Measurements from ENCODE around the gene STAU1. TPM values are rescaled to one million over a fixed set of nuclear protein-coding genes. Genes with fewer than 3 reads are reported as not detected.

Gene STAU1
- total and polyA plus RNA-seq, 2 of the 13 experiments (the other 11 are each of a cell fraction or from before 2014, with no cell fraction given): 119 to 133 TPM

- TF ChIP-seq HMG20B (CRISPR knock-in tag; conservative IDR thresholded peaks at IDR 0.05): no peak
- TF ChIP-seq MAZ (IDR thresholded peaks at IDR 0.05; ENCODE audit: borderline replicate concordance, low read depth, low read length): no peak
- no peak for TF ChIP-seq MAZ (CRISPR knock-in tag; IDR thresholded peaks at IDR 0.05; ENCODE audit: low read depth)
- TF ChIP-seq ZBTB8A (CRISPR knock-in tag; IDR thresholded peaks at IDR 0.05; ENCODE audit: borderline replicate concordance, low read depth): no peak
- peak; percentile 87 for TF ChIP-seq BRCA1 (CRISPR knock-in tag; IDR thresholded peaks at IDR 0.05)
- TF ChIP-seq NCOA5 (CRISPR knock-in tag; IDR thresholded peaks at IDR 0.05): no peak
- peak; percentile 99 for TF ChIP-seq HNRNPUL1 (IDR thresholded peaks at IDR 0.05; ENCODE audit: low read depth, low read length)
- TF ChIP-seq ZFP36L2 (CRISPR knock-in tag; IDR thresholded peaks at IDR 0.05): no peak
- no peak for TF ChIP-seq PAF1 (CRISPR knock-in tag; IDR thresholded peaks at IDR 0.05)
- TF ChIP-seq GRHL1 (CRISPR knock-in tag; conservative IDR thresholded peaks at IDR 0.05): no peak
- TF ChIP-seq, protein P1, sequence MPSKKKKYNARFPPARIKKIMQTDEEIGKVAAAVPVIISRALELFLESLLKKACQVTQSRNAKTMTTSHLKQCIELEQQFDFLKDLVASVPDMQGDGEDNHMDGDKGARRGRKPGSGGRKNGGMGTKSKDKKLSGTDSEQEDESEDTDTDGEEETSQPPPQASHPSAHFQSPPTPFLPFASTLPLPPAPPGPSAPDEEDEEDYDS (CRISPR knock-in tag; IDR thresholded peaks at IDR 0.05): peak; percentile 34
- no peak for TF ChIP-seq PHF20 (CRISPR knock-in tag; IDR thresholded peaks at IDR 0.05)
- TF ChIP-seq, protein P2, sequence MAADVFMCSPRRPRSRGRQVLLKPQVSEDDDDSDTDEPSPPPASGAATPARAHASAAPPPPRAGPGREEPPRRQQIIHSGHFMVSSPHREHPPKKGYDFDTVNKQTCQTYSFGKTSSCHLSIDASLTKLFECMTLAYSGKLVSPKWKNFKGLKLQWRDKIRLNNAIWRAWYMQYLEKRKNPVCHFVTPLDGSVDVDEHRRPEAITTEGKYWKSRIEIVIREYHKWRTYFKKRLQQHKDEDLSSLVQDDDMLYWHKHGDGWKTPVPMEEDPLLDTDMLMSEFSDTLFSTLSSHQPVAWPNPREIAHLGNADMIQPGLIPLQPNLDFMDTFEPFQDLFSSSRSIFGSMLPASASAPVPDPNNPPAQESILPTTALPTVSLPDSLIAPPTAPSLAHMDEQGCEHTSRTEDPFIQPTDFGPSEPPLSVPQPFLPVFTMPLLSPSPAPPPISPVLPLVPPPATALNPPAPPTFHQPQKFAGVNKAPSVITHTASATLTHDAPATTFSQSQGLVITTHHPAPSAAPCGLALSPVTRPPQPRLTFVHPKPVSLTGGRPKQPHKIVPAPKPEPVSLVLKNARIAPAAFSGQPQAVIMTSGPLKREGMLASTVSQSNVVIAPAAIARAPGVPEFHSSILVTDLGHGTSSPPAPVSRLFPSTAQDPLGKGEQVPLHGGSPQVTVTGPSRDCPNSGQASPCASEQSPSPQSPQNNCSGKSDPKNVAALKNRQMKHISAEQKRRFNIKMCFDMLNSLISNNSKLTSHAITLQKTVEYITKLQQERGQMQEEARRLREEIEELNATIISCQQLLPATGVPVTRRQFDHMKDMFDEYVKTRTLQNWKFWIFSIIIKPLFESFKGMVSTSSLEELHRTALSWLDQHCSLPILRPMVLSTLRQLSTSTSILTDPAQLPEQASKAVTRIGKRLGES (CRISPR knock-in tag; IDR thresholded peaks at IDR 0.05; ENCODE audit: borderline replicate concordance): no peak
- TF ChIP-seq, protein P3, sequence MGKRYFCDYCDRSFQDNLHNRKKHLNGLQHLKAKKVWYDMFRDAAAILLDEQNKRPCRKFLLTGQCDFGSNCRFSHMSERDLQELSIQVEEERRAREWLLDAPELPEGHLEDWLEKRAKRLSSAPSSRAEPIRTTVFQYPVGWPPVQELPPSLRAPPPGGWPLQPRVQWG (CRISPR knock-in tag; IDR thresholded peaks at IDR 0.05; ENCODE audit: borderline replicate concordance, low read depth): no peak
- TF ChIP-seq ZNF225 (CRISPR knock-in tag; IDR thresholded peaks at IDR 0.05): no peak
- TF ChIP-seq, protein P4, sequence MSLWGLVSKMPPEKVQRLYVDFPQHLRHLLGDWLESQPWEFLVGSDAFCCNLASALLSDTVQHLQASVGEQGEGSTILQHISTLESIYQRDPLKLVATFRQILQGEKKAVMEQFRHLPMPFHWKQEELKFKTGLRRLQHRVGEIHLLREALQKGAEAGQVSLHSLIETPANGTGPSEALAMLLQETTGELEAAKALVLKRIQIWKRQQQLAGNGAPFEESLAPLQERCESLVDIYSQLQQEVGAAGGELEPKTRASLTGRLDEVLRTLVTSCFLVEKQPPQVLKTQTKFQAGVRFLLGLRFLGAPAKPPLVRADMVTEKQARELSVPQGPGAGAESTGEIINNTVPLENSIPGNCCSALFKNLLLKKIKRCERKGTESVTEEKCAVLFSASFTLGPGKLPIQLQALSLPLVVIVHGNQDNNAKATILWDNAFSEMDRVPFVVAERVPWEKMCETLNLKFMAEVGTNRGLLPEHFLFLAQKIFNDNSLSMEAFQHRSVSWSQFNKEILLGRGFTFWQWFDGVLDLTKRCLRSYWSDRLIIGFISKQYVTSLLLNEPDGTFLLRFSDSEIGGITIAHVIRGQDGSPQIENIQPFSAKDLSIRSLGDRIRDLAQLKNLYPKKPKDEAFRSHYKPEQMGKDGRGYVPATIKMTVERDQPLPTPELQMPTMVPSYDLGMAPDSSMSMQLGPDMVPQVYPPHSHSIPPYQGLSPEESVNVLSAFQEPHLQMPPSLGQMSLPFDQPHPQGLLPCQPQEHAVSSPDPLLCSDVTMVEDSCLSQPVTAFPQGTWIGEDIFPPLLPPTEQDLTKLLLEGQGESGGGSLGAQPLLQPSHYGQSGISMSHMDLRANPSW (CRISPR knock-in tag; IDR thresholded peaks at IDR 0.05; ENCODE audit: borderline replicate concordance): no peak
- TF ChIP-seq RFXAP (CRISPR knock-in tag; IDR thresholded peaks at IDR 0.05; ENCODE audit: borderline replicate concordance): no peak
- TF ChIP-seq RORA (CRISPR knock-in tag; IDR thresholded peaks at IDR 0.05): no peak
- no peak for TF ChIP-seq ZKSCAN1 (IDR thresholded peaks at IDR 0.05; ENCODE audit: low read length)
- TF ChIP-seq ZGPAT (CRISPR knock-in tag; IDR thresholded peaks at IDR 0.05): peak; percentile 72; the same call in 1 of the 2 replicates
These were observed 2.9 kb downstream of the STAU1 start (continued) for GRCh38 chr20:49185071-49185761.
